ENCODE data around the gene STIL.

DNA sequence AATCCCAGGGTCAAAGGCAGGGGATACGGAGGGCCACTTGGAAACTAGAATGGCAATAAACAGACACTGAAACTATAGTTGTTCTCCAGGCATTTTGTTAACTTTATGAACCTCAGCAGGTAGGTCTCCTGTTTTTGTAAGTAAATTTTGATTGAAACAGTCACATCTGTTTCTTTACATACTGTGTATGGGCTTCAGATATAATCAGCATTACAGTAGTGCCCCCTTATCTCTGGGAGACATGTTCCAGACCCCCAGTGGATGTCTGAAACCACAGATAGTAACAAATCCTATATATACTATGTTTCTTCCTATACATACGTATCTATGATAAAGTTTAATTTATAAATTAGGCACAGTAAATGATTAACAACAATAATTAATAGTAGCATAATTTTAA lies 11.5 kb downstream of the STIL start:
- no peak for TF ChIP-seq POLR2AphosphoS5 (IDR thresholded peaks at IDR 0.05; ENCODE audit: low read depth, low read length)
- TF ChIP-seq POLR2A (IDR thresholded peaks at IDR 0.05; ENCODE audit: low read depth, low read length): no peak
- no peak for TF ChIP-seq TAF1 (IDR thresholded peaks at IDR 0.05; ENCODE audit: borderline replicate concordance, low read depth, low read length)

Measured in GM12892 (cell line).